Measurements from ENCODE around the gene DBF4B. TPM values are rescaled to one million over a fixed set of nuclear protein-coding genes. Genes with fewer than 3 reads are reported as not detected.

Gene DBF4B
- total RNA-seq, 2 experiments from 2014 or later, result 26.2 to 32.9 TPM

DNA sequence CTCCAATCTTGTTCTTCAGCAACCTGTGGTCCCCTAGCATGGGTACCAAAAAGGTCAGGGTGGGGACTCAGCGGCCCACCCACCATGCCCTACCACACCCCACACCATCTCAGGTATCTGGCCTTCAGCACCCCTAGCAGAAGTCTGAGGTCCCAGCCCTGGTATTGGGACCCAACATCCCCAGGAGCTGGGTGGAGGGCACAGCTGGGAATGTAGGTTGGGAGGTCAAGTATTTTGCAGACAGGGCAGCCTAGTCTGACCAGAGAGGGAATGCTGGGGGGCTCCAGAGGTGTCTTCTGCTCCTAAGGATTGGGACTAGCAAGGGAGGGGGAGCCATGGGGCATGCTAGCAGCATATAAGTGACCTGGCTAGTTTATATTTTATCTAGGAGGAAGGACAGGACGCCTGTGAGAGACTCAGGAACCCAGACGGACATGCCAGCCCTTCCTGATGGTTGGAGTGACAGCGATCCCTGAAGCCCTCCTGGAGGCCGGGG, 49.5 kb downstream of the DBF4B start:
- H3K27ac Mint-ChIP-seq, result no peak overlapping the region
- H3K4me3 Mint-ChIP-seq, result no peak overlapping the region
- CTCF ChIA-PET, result no interaction called here
- no peak for DNase-seq
- no peaks in the 10 kb centered on the region for H3K36me3 Mint-ChIP-seq (ENCODE audit: low read depth)
- POLR2A ChIA-PET, result no interaction called here
- H3K9me3 Mint-ChIP-seq, result no peaks in the 10 kb centered on the region
- H3K27me3 Mint-ChIP-seq, result peaks cover 32% of the 10 kb centered on the region
- H3K4me1 Mint-ChIP-seq, result no peaks in the 10 kb centered on the region

DNA sequence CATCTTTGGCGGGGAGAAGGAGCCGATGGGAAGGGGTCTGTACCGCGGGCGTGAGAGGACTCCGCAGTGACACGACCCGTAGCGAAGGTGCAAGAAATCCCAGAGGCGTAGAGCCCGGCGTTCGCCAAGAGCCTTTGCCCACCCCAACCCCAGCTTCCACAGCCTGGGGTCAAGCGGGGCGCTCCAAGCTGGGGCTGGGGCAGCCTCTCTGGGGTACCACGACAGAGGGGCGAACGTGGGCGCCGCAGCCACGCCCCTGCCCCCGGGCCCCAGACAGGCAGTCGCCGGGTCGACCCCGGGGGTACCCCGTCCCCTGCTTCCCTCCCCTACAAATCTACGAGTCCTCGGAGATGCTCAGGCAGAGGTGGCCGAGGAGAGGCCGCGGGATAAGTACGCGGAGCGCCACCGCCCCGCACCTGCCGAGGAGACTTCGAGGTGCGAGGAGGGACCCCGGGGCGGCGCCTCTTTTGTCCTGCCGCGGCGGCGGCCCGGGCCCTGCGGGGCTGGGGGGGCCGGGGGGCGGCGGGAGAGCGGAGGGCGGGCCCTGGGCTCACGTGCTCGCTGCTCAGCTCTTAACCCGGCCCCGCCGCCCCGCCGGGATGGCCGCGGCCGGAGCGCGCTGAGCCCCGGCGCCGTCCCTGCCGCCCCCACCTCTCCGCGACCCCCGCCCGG, 50.1 kb downstream of the DBF4B start, which contains the start of gene ADAM11:
Gene ADAM11 (plus strand): TSS at position 575 of the 672 bp plus-strand sequence. CDS start 212 bp downstream, outside the sequence.
- no peak within 1 kb of the TSS for H3K27ac Mint-ChIP-seq
- DNase-seq, result no peak
- H3K4me1 Mint-ChIP-seq, result no peaks in the 10 kb centered on the region
- ChIA-PET POLR2A (no interaction called here), CTCF (no interaction called here)
- no peaks in the 10 kb centered on the region for H3K9me3 Mint-ChIP-seq
- H3K27me3 Mint-ChIP-seq, result peaks cover 32% of the 10 kb centered on the region
- H3K4me3 Mint-ChIP-seq, result no peak within 1 kb of the TSS
- H3K36me3 Mint-ChIP-seq (ENCODE audit: low read depth), result no peaks in the 10 kb centered on the region

DNA sequence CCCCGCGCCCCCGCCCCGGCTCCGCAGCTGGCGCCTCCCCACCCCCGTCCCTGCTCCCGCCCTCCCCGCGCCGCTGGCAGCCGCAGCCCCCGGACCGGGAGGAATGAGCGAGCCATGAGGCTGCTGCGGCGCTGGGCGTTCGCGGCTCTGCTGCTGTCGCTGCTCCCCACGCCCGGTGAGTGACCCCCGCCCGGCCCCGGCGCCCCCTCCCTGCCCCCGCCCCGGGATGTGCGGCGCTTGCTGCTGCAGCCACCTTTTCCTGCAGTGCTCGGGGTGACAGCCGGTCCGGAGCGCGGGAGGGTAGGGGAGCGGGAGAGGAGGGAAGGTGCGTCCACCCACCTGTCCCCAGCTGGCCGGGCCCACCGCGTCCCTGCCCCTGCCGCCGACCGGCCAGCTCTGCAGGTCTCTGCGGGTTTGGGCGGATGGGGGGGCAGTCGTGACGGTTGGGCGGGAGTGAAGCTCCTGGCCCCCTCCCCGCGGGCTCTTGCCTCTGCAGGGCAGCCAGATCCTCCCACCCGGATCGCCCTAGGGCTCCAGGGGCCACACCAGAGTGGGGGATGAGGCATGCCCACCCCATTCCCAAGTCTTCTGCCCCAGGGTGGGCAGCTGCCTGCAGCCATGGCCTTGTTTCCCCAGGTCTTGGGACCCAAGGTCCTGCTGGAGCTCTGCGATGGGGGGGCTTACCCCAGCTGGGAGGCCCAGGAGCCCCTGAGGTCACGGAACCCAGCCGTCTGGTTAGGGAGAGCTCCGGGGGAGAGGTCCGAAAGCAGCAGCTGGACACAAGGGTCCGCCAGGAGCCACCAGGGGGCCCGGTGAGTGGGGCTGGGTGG, 50.8 kb downstream of the DBF4B start:
- Mint-ChIP-seq H3K9me3 (no peaks in the 10 kb centered on the region), H3K27me3 (peaks cover 32% of the 10 kb centered on the region), H3K4me1 (no peaks in the 10 kb centered on the region), H3K27ac (no peak overlapping the region), H3K4me3 (no peak overlapping the region), H3K36me3 (ENCODE audit: low read depth) (no peaks in the 10 kb centered on the region)
- POLR2A ChIA-PET, result no interaction called here
- no peak for DNase-seq
- CTCF ChIA-PET, result no interaction called here

DNA sequence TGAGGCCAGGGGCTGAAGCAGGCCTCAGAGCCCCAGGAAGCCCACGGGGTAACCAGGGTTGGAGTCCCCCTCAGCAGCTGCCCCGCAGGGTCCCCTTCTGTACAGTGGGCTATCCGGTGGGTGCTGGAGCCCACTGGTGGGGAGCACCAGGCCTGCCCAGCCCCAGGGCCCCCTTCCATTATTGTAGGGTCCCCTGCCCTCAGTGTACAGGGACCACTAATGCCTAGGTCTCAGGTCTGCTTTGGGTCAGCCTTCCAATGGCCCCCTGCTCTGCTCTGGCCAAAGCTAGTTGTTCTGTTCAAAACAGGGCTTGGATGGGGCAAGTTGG, 51.4 kb downstream of the DBF4B start:
- no peak for DNase-seq
- CTCF ChIA-PET, result no interaction called here
- H3K4me1 Mint-ChIP-seq, result no peaks in the 10 kb centered on the region
- no peak overlapping the region for H3K27ac Mint-ChIP-seq
- H3K9me3 Mint-ChIP-seq, result no peaks in the 10 kb centered on the region
- H3K36me3 Mint-ChIP-seq (ENCODE audit: low read depth), result no peaks in the 10 kb centered on the region
- H3K27me3 Mint-ChIP-seq, result peaks cover 32% of the 10 kb centered on the region
- H3K4me3 Mint-ChIP-seq, result no peak overlapping the region
- POLR2A ChIA-PET, result interaction anchor here (0.6 kb wide), 1 partner anchor 264 kb away, joined by 5 read pairs; no protein-coding TSS in a partner anchor

DNA sequence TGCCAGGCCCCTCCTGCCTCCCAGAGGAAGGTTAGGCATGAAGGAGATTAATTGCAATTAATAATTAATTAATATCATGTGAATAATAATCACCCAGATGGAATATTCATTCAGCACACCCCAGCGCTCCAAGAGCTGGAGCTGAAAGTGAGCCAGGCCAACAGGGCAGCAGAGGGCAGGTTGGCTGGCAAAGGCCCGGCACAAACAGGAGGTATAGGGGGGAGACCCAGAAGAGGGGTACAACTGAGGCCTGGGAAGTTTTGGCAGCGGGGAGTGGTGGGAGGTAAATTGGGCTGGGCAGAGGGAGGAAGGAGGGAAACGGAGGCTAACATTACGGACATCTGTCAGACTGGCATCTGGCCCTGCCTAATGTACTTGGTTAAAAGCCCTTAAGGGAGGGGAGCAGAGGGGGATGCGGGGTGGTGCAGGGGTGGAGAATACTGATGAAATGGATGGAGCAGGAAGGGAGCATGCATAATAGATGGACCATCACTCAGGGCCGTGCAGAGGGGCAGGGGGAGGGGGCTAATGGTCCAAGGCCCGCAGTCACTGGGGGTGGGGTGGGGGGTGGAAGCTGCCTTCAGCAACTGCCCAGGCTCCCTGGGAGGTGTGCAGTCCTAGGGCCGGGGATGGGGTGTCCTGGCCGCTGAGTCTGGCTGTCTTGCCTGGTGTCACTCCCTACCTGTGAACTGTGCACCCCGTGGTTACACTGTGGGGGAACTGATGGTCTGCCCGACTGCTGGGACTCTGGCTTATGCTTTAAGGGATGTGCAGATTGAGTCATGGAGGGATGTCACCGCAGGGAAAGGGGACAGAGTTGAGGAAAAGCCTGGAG, 52.2 kb downstream of the DBF4B start:
- H3K27me3 Mint-ChIP-seq, result peaks cover 32% of the 10 kb centered on the region
- CTCF ChIA-PET, result interaction anchor here (0.5 kb wide), 1 partner anchor 597 kb away, joined by 4 read pairs; no protein-coding TSS in a partner anchor
- no peak overlapping the region for H3K27ac Mint-ChIP-seq
- H3K4me3 Mint-ChIP-seq, result no peak overlapping the region
- DNase-seq, result no peak
- H3K4me1 Mint-ChIP-seq, result no peaks in the 10 kb centered on the region
- POLR2A ChIA-PET, result interaction anchor here (0.6 kb wide), 1 partner anchor 265 kb away, joined by 5 read pairs; no protein-coding TSS in a partner anchor
- no peaks in the 10 kb centered on the region for H3K9me3 Mint-ChIP-seq
- H3K36me3 Mint-ChIP-seq (ENCODE audit: low read depth), result no peaks in the 10 kb centered on the region

DNA sequence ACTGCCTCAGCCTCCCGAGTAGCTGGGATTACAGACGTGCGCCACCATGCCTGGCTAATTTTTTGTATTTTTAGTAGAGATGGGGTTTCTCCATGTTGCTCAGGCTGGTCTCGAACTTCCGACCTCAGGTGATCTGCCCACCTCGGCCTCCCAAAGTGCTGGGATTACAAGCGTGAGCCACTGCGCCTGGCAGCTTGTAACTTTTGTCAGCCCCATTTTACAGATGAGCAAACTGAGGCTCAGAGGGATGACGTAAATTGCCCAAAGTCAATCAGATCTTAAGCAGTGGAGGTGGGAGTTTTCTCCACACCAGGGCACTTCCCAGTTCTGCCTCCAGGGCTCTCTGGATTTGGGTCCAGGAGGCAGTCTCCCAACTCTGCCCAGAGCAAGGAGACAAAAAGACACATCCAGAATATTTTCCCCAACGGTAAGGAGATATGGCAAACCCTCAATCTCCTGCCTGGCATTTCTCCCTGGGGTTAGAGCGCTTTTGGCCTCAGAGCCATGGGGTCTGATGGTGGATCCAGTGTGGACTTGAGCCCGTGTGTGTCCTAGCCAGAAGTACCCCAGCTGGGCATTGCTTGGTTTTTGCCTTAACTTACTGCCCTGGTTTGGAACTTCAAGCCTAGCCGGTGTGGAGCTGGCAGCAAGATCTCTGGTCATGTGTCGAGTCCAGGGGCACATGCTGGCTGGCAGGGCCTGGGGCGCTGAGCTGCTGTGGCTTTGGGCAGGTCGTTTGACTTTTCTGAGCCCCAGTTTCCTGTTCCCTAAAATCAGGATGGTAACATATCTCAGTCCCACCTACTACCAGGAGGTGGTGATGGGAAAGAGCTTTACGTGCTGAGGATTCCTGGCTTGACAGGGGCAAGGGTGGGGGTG, 53.7 kb downstream of the DBF4B start:
- no peak overlapping the region for H3K4me3 Mint-ChIP-seq
- ChIA-PET CTCF (interaction anchor here (0.5 to 2.4 kb wide), 4 partner anchors 9 to 50 kb away, joined by 3 to 6 read pairs (median 4); no protein-coding TSS in a partner anchor), POLR2A (no interaction called here)
- peaks cover 26% of the 10 kb centered on the region for H3K27me3 Mint-ChIP-seq
- H3K36me3 Mint-ChIP-seq (ENCODE audit: low read depth), result no peaks in the 10 kb centered on the region
- no peaks in the 10 kb centered on the region for H3K4me1 Mint-ChIP-seq
- H3K9me3 Mint-ChIP-seq, result no peaks in the 10 kb centered on the region
- no peak for DNase-seq
- no peak overlapping the region for H3K27ac Mint-ChIP-seq

DNA sequence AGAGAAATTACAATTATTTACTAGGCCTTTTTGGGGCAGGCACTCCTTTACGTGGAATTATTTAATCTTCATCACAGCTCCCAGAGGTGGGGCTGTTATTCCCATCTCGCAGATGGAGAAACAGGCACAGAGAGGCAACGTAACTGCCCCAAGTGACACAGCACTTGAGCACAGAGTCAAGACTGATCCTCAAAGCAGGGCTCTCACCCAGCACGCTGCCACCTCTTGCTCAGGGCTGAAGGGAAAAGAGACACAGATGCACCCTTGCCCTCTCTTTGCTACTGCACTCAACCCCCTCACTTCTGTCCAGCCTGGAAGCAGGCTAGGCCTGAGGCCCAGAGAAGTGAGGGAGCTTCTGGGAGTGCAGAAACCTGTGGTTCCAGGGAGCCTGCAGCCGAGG, 54.7 kb downstream of the DBF4B start:
- CTCF ChIA-PET, result interaction anchor here (0.6 to 2.4 kb wide), 4 partner anchors 9 to 241 kb away, joined by 5 to 8 read pairs (median 6); no protein-coding TSS in a partner anchor
- Mint-ChIP-seq H3K36me3 (ENCODE audit: low read depth) (no peaks in the 10 kb centered on the region), H3K27me3 (peaks cover 21% of the 10 kb centered on the region), H3K27ac (no peak overlapping the region), H3K9me3 (no peaks in the 10 kb centered on the region), H3K4me1 (peaks cover 4% of the 10 kb centered on the region), H3K4me3 (no peak overlapping the region)
- POLR2A ChIA-PET, result no interaction called here
- DNase-seq, result no peak

DNA sequence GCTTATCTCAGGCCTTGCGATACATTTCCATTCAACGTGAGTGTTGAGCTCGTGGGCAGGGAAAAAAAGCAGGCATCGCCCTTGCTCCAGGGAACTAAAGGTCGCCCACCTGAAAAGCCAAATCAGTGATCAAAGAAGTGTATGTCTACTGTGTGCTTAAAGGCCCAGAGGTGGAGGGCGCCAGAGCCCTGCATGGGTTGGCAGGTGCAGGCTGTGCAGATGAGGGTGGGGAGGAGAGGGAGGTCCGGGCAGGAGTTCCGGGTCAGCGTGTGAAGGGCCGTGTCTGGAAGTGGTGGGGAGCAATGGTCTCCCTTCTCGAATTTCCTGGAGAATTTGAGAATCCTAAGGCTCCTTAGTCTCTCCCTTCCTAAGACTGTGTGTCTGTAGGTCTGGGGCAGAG, 57.5 kb downstream of the DBF4B start:
- peaks cover 9% of the 10 kb centered on the region for H3K4me1 Mint-ChIP-seq
- no peak overlapping the region for H3K4me3 Mint-ChIP-seq
- ChIA-PET CTCF (no interaction called here), POLR2A (no interaction called here)
- H3K27ac Mint-ChIP-seq, result no peak overlapping the region
- H3K27me3 Mint-ChIP-seq, result peaks cover 15% of the 10 kb centered on the region
- DNase-seq, result no peak
- no peaks in the 10 kb centered on the region for H3K9me3 Mint-ChIP-seq
- no peaks in the 10 kb centered on the region for H3K36me3 Mint-ChIP-seq (ENCODE audit: low read depth)

DNA sequence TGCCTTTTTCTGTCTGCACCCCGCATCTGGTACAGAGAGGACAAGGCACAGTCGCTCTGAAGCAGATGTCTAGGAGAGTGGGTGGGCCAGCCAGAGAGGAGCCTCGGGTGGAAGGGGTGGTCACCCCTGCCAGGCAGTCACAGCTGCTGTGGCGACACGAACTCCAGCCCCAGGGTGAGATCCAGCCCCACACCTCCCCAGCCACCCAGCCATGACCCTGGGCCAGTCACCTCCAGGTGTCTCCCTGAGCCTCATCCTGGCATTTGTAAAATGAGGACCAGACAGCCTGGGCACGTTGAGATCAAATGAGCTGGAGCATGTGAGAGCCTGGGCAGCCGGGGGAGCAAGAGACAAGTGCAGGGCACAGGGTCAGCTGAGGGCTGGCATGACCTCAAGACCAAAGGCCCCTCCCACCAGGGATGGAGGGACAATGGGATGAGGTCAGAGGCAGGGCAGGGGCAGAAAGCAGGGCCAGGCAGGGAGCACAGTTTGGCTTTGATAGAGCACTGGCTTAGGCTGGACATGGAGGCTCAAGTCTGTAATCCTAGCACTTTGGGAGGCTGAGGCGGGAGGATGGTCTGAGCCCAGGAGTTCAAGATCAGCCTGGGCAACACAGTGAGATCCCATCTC, 58.1 kb downstream of the DBF4B start:
- POLR2A ChIA-PET, result no interaction called here
- no peak for DNase-seq
- Mint-ChIP-seq H3K4me1 (peaks cover 9% of the 10 kb centered on the region), H3K36me3 (ENCODE audit: low read depth) (no peaks in the 10 kb centered on the region), H3K27me3 (peaks cover 9% of the 10 kb centered on the region), H3K4me3 (no peak overlapping the region), H3K27ac (no peak overlapping the region), H3K9me3 (no peaks in the 10 kb centered on the region)
- CTCF ChIA-PET, result no interaction called here

DNA sequence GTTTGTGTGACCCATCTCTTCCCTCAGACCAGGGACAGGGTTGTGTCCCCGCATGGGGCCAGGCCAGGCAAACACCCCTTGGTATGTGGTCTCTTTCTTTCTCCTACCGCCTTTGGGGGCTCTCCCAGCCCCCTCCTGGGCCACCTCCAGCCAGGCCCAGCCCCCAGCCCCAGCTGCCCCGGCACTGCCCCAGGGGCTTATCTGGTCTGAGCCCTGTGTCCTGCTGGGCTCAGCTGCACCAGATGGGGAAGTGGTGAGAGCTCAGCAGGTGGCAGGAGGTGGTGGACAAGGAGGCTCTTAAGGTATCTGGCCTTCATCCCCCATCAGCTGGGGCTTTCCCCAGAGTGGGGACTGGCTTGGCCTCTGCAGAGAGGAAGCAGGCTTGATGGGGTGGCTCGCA, 59.0 kb downstream of the DBF4B start:
- POLR2A ChIA-PET, result no interaction called here

DNA sequence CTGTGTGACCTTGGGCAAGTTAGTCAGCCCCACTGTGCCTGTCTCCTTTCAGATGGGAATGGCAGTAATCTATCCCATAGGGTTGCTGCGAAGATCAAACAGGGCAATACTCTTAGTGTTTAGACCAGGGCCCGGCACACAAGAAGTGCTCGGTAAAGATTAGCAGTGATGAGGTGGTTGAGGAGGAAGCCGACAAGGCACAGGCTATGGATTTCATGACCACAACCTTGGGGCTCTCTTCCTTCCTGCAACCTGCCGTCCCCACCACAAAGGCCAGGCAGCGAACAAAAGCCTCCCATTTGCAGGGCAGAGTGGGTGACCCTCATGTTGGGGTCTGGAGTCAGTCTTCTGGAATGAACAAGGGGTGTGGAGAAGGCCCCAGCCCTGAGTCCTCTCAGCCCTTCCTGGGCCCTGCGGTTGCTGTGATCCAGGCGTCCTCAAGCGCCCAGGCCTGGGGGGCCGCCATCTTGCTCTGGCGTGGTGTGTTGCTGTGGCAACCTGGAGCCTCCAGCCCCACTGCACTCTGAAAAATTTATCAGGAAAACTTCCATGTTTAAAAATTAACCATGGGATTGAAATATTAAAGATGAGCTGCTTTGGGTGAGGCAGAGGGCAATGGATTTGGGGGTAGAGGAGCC, 60.2 kb downstream of the DBF4B start:
- ChIA-PET CTCF (interaction anchor here (1.0 kb wide), 1 partner anchor 274 kb away, joined by 3 read pairs; no protein-coding TSS in a partner anchor), POLR2A (no interaction called here)
- H3K4me1 Mint-ChIP-seq, result peaks cover 9% of the 10 kb centered on the region
- H3K36me3 Mint-ChIP-seq (ENCODE audit: low read depth), result no peaks in the 10 kb centered on the region
- no peaks in the 10 kb centered on the region for H3K9me3 Mint-ChIP-seq
- H3K4me3 Mint-ChIP-seq, result no peak overlapping the region
- no peak overlapping the region for H3K27ac Mint-ChIP-seq
- H3K27me3 Mint-ChIP-seq, result peaks cover 8% of the 10 kb centered on the region
- DNase-seq, result no peak

More for the DNA sequence above, 59.0 kb downstream of the DBF4B start:
- H3K27me3 Mint-ChIP-seq, result peaks cover 8% of the 10 kb centered on the region
- no peaks in the 10 kb centered on the region for H3K9me3 Mint-ChIP-seq
- no peak overlapping the region for H3K4me3 Mint-ChIP-seq
- H3K4me1 Mint-ChIP-seq, result peaks cover 9% of the 10 kb centered on the region
- no peaks in the 10 kb centered on the region for H3K36me3 Mint-ChIP-seq (ENCODE audit: low read depth)
- H3K27ac Mint-ChIP-seq, result peak overlapping the region; percentile 54
- CTCF ChIA-PET, result no interaction called here
- no peak for DNase-seq

Measured in activated CD4-positive, alpha-beta T cell treated with anti-CD3 and anti-CD28 coated beads, Interleukin-2, amount 10 ng/mL, durations not matched to agents 7 days and 5 days (primary cell).